COLO668 (cell line): ENCODE data around the gene IFIT1B.
"Not testable (repeated sequence)": the region's sequence is repeated elsewhere in the genome, so short reads cannot be mapped to it uniquely, and the experiment has no call there.

Experiments used
- DNase-seq: peaks from one replicate; lab custom pipeline; 2025; ENCODE audit not compliant: unreplicated experiment; lab: John Stamatoyannopoulos, UW

Gene IFIT1B

GRCh38 chr10:89412276-89412675 lies 34.4 kb downstream of the IFIT1B start:
- not testable (repeated sequence) for DNase-seq

- DNase-seq: no peak
Measured at GRCh38 chr10:89413398-89413912, 35.6 kb downstream of the IFIT1B start.

GRCh38 chr10:89414146-89414878 lies 36.5 kb downstream of the IFIT1B start, which contains the start of gene IFIT5:
Gene IFIT5, plus strand, starts transcription at chr10:89414568. Its CDS starts 231 bp downstream, at chr10:89414799.
- DNase-seq: peak; percentile 70

- peak; percentile 54 for DNase-seq
Measured at GRCh38 chr10:89414879-89415821, 37.3 kb downstream of the IFIT1B start.

GRCh38 chr10:89416465-89416864 lies 38.6 kb downstream of the IFIT1B start:
- DNase-seq: no peak

GRCh38 chr10:89419548-89419947 lies 41.7 kb downstream of the IFIT1B start:
- no peak for DNase-seq

- no peak for DNase-seq
Measured at GRCh38 chr10:89421018-89421476, 43.2 kb downstream of the IFIT1B start.

GRCh38 chr10:89425000-89425399 lies 47.1 kb downstream of the IFIT1B start:
- no peak for DNase-seq

GRCh38 chr10:89426230-89426868 lies 48.5 kb downstream of the IFIT1B start:
- no peak for DNase-seq

- DNase-seq: no peak
Measured at GRCh38 chr10:89427629-89428028, 49.8 kb downstream of the IFIT1B start.

- no peak for DNase-seq
Measured at GRCh38 chr10:89428877-89429276, 51.0 kb downstream of the IFIT1B start.

GRCh38 chr10:89431977-89432376 lies 54.1 kb downstream of the IFIT1B start:
- no peak for DNase-seq
